GM23248 (cell line): ENCODE results near the gene KRTAP1-1. TPM values are rescaled to one million over a fixed set of nuclear protein-coding genes. Genes with fewer than 3 reads are reported as not detected.
A peak's percentile ranks its signal among the peaks of the same experiment; 100 is the strongest.

Experiments used
- DNase-seq: peaks from one replicate; pipeline ENCODE4 v3.0.0-alpha.2; 2015
- H2AFZ ChIP-seq: fragments of 200-600 bp; sonication (generic); 2 replicates; pipeline ENCODE4 v1.6.1; 2016; ENCODE audit warnings: antibody characterized with exemption
- H3F3A ChIP-seq: fragments of 200-600 bp; sonication (generic); 2 replicates; pipeline ENCODE4 v1.6.1; 2016; ENCODE audit warnings: mild to moderate bottlenecking, antibody characterized with exemption, mixed run types; ENCODE audit not compliant: insufficient read depth
- H3K27ac ChIP-seq: fragments of 200-600 bp; sonication (generic); 2 replicates; pipeline ENCODE4 v1.5.1; 2016; ENCODE audit warnings: mild to moderate bottlenecking
- H3K27me3 ChIP-seq: fragments of 200-600 bp; sonication (generic); replicated peaks from 2 replicates; pipeline ENCODE4 v1.6.1; 2016; ENCODE audit warnings: mild to moderate bottlenecking; ENCODE audit not compliant: insufficient read depth
- H3K36me3 ChIP-seq: fragments of 200-600 bp; sonication (generic); 2 replicates; pipeline ENCODE4 v1.6.1; 2016; ENCODE audit warnings: low read depth, mild to moderate bottlenecking
- H3K4me1 ChIP-seq: fragments of 200-600 bp; sonication (generic); 2 replicates; pipeline ENCODE4 v1.6.1; 2016; ENCODE audit warnings: mild to moderate bottlenecking; ENCODE audit not compliant: insufficient read depth
- H3K4me2 ChIP-seq: fragments of 200-600 bp; sonication (generic); one replicate; pipeline ENCODE4 v1.6.1; 2016; ENCODE audit warnings: mild to moderate bottlenecking; ENCODE audit not compliant: unreplicated experiment
- H3K4me3 ChIP-seq: fragments of 200-600 bp; sonication (generic); 2 replicates; pipeline ENCODE4 v1.5.1; 2016; ENCODE audit warnings: mild to moderate bottlenecking
- H3K79me2 ChIP-seq: fragments of 200-600 bp; sonication (generic); 2 replicates; pipeline ENCODE4 v1.6.1; 2016; ENCODE audit warnings: mild to moderate bottlenecking; ENCODE audit not compliant: insufficient read depth
- H3K9ac ChIP-seq: fragments of 200-600 bp; sonication (generic); 2 replicates; pipeline ENCODE4 v1.6.1; 2016; ENCODE audit warnings: mild to moderate bottlenecking
- H3K9me2 ChIP-seq: fragments of 200-600 bp; sonication (generic); 2 replicates; pipeline ENCODE4 v1.6.1; 2016; ENCODE audit warnings: mixed run types, mild to moderate bottlenecking, moderate library complexity; ENCODE audit not compliant: insufficient read depth
- H3K9me3 ChIP-seq: fragments of 200-600 bp; sonication (generic); one replicate; pipeline ENCODE4 v1.6.1; 2017; ENCODE audit warnings: low read depth
- H4K20me1 ChIP-seq: fragments of 200-600 bp; sonication (generic); 2 replicates; pipeline ENCODE4 v1.6.0; 2016; ENCODE audit not compliant: insufficient read depth
- EZH2 ChIP-seq: fragments of 200-600 bp; sonication (generic); IDR thresholded peaks from 2 replicates; pipeline ENCODE4 v1.6.1; 2018; ENCODE audit warnings: antibody characterized with exemption, mild to moderate bottlenecking; ENCODE audit not compliant: insufficient read depth, poor library complexity, severe bottlenecking
- EZH2phosphoT487 ChIP-seq: fragments of 200-600 bp; sonication (generic); IDR thresholded peaks from 2 replicates; pipeline ENCODE4 v1.6.1; 2018; ENCODE audit warnings: antibody characterized with exemption, moderate library complexity, mild to moderate bottlenecking, low read depth; ENCODE audit not compliant: insufficient read depth
- WGBS, 2 experiments: methylation state at CpG; one replicate each; pipeline ENCODE4 v1.1.6; 2015 to 2017; ENCODE audit warnings: low lambda C conversion rate in 2 of 2, low coverage in 1 of 2; ENCODE audit errors: missing lambda C conversion rate in 2 of 2; 5-methylcytosine and 5-hydroxymethylcytosine counted together
- in situ Hi-C: fragments of 300-500 bp; cut with MboI; formaldehyde crosslinking; loops from 2 replicates; pipeline ENCODE4 v1.15.0; 2020
- polyA plus RNA-seq: library from polyadenylated mRNA; unstranded; fragments of >200 nt; fragmentation: Nextera tagmentation; extraction: Ambion mirVana; gene quantifications from 2 replicates; pipeline ENCODE4 v1.2.1, GENCODE V29; 2016
- total RNA-seq: library from RNA; depleted of rRNA; stranded (reverse); fragments of >200 nt; shearing (Covaris generic); gene quantifications from 2 replicates; pipeline ENCODE4 v1.2.3, GENCODE V29; 2014

Gene KRTAP1-1
- total and polyA plus RNA-seq, 2 experiments from 2014 or later, result 2.6 to 4.2 TPM

DNA sequence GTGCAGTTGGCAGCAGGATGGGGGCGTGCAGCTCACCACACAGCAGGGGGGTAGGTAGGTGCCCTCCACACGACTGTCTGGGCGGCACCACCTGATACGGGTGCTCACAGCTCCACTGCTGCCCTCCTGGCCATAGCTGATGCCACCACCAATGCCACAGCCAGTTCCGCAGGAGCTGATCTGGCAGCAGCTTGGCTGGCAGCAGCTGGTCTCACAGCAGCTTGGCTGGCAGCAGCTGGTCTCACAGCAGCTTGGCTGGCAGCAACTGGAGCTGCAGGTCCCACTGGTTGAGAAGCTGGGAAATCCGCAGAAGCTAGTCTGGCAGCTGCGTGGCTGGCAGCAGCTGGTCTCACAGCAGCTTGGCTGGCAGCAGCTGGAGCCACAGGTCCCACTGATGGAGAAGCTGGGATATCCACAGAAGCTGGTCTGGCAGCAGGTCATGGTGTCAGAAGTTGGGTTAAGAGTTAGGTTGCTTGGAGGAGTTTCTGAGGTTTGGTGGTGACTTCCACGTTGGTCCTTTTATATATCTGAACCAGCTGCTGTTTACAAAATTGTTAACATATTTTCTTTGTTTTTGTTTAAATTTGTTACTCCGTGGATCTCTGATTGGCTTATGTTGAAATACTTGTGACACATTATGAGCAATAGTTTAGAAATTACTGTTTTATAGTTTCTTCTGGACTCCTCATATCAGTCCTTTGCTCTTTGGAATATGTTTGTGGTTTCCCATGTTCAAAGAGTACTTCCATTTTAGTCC is 14.4 kb downstream of the KRTAP1-1 start, which contains the start of gene KRTAP1-5:
KRTAP1-5 (minus strand) TSS at position 494 of the 757 bp plus-strand sequence; CDS start at position 441, 53 bp downstream.
- Histone ChIP-seq H4K20me1 (no peaks in the 10 kb centered on the region), H3K4me3 (peak within 1 kb of the TSS; percentile 21; the same call in 1 of the 2 replicates), H3K9ac (0 out of 2 replicates have a peak within 1 kb of the TSS, but pooled peaks have one; percentile 30), H3K79me2 (no peaks in the 10 kb centered on the region), H2AFZ (no peak within 1 kb of the TSS), H3F3A (peaks cover 24% of the 10 kb centered on the region), H3K27me3 (no peaks in the 10 kb centered on the region), H3K9me2 (no peaks in the 10 kb centered on the region), H3K27ac (peak within 1 kb of the TSS; percentile 62), H3K4me1 (peaks cover 23% of the 10 kb centered on the region), H3K36me3 (no peaks in the 10 kb centered on the region), H3K9me3 (no peaks in the 10 kb centered on the region), H3K4me2 (peak within 1 kb of the TSS; percentile 43)
- in situ Hi-C loops, result no loop called here
- no peak for TF ChIP-seq EZH2phosphoT487
- no peak for TF ChIP-seq EZH2
- 47 to 49% methylated on average over 8 to 9 of the region's 9 CpGs for WGBS, 2 experiments
- peak; percentile 82 for DNase-seq

DNA sequence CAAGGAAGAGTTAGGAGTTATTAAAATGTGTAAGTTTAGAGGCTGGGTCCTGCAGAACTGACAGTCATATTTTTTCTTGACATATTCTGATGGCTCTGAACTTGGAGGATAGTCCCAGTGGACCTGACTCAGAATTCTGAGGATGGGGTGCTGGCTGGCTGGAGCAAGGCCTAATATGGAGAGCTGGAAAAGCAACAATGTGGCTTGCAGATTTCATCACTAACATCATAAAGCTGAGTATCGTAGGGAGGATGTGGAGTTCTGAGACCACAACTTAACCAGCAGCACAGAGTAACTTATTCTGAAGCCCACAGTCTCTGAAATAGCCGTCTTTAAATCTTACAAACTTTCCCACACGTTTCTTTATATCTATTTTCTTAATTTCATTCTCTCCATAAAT is 16.6 kb downstream of the KRTAP1-1 start:
- no peak overlapping the region for H3K9ac ChIP-seq
- no peaks in the 10 kb centered on the region for H3K27me3 ChIP-seq
- no peak overlapping the region for H3K4me3 ChIP-seq
- no peak overlapping the region for H3K27ac ChIP-seq
- no peak for DNase-seq
- peaks cover 23% of the 10 kb centered on the region for H3K4me1 ChIP-seq
- H3K9me2 ChIP-seq, result no peaks in the 10 kb centered on the region
- H3K79me2 ChIP-seq, result no peaks in the 10 kb centered on the region
- H3K4me2 ChIP-seq, result no peak overlapping the region
- TF ChIP-seq EZH2phosphoT487 (no peak), EZH2 (no peak)
- H3K36me3 ChIP-seq, result no peaks in the 10 kb centered on the region
- 69 to 85% methylated on average over 3 of the region's 3 CpGs for WGBS, 2 experiments
- in situ Hi-C loops, result no loop called here
- H4K20me1 ChIP-seq, result no peaks in the 10 kb centered on the region
- no peaks in the 10 kb centered on the region for H3K9me3 ChIP-seq
- peaks cover 24% of the 10 kb centered on the region for H3F3A ChIP-seq
- H2AFZ ChIP-seq, result no peak overlapping the region

DNA sequence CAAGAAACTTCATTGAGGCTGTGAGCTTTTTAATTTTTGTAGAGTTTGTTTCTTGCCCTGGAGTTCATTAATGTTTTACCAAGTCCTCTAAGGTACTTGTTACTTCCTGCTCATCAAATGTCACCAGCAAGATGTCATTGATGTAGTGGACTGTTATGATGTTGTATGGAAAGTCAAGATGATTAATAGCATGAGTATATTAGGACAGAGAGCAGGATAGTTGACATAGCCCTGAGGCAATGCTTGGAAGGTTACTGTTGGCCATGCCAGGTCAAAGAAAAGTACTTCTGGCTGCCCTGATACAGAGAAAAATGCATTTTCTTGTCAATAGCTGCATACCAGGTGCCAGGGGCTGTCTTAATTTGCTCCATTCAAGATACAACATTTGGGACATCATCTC is 20.9 kb downstream of the KRTAP1-1 start:
- in situ Hi-C loops, result no loop called here
- Histone ChIP-seq H3K27ac (no peak overlapping the region), H3K79me2 (no peaks in the 10 kb centered on the region), H2AFZ (no peak overlapping the region), H3F3A (peaks cover 5% of the 10 kb centered on the region), H3K4me3 (no peak overlapping the region), H3K9ac (no peak overlapping the region), H3K27me3 (no peaks in the 10 kb centered on the region), H3K36me3 (no peaks in the 10 kb centered on the region), H3K9me2 (no peaks in the 10 kb centered on the region), H4K20me1 (no peaks in the 10 kb centered on the region), H3K4me2 (no peak overlapping the region), H3K9me3 (no peaks in the 10 kb centered on the region), H3K4me1 (no peaks in the 10 kb centered on the region)
- no peak for TF ChIP-seq EZH2
- TF ChIP-seq EZH2phosphoT487, result no peak
- no peak for DNase-seq

DNA sequence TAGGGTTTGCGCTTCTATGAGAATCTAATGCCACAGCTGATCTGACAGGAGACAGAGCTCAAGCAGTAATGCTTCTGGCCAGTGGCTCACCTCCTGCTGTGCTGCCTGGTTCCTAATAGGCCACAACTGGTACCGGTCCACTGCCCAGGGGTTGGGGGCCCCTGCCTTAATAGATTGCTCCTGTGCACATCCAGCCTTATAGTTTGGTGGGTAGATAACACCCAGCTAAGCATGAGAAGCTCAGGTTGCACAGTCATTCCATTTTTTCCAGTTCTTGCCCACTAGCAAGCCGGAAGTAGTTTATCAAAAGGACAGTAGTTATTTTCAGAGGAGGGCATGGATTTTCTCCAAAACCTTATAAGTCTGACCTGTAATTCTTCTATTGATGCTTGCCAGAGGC is 21.8 kb downstream of the KRTAP1-1 start:
- Histone ChIP-seq H3K4me3 (no peak overlapping the region), H4K20me1 (no peaks in the 10 kb centered on the region), H3K27ac (no peak overlapping the region), H3K79me2 (no peaks in the 10 kb centered on the region), H3K27me3 (no peaks in the 10 kb centered on the region), H3K9ac (no peak overlapping the region), H3F3A (peaks cover 4% of the 10 kb centered on the region; the same call in 1 of the 2 replicates), H2AFZ (no peak overlapping the region), H3K9me3 (no peaks in the 10 kb centered on the region), H3K9me2 (no peaks in the 10 kb centered on the region), H3K4me2 (no peak overlapping the region), H3K4me1 (no peaks in the 10 kb centered on the region), H3K36me3 (no peaks in the 10 kb centered on the region)
- DNase-seq, result no peak
- 94 to 100% methylated on average over 3 of the region's 3 CpGs for WGBS, 2 experiments
- in situ Hi-C loops, result no loop called here
- no peak for TF ChIP-seq EZH2phosphoT487

DNA sequence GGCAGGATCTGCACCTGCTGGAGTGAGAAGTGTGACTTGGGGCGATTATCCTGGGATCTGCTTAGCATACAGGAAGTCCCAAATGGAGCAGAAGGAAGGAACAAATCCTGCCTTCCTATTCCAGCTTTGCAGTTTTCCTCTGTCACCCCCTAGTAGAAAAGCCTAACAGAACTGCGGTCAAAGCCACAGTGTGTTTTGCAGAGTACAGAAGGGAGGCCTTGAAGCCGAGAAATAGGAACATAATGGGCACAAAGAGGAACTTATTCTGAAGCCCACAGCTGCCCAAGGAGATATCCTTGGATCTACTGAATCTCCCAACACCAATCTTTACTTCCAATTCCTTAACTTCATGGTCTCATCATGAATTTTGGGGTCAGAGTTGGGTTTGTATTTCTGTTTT is 22.7 kb downstream of the KRTAP1-1 start:
- Histone ChIP-seq H3F3A (peaks cover 11% of the 10 kb centered on the region), H3K9ac (no peak overlapping the region), H2AFZ (no peak overlapping the region), H3K27ac (no peak overlapping the region), H3K9me3 (no peaks in the 10 kb centered on the region), H4K20me1 (no peaks in the 10 kb centered on the region), H3K4me1 (peaks cover 7% of the 10 kb centered on the region), H3K79me2 (no peaks in the 10 kb centered on the region), H3K27me3 (no peaks in the 10 kb centered on the region), H3K9me2 (no peaks in the 10 kb centered on the region), H3K4me3 (no peak overlapping the region), H3K4me2 (no peak overlapping the region), H3K36me3 (no peaks in the 10 kb centered on the region)
- no peak for TF ChIP-seq EZH2phosphoT487
- no peak for TF ChIP-seq EZH2
- in situ Hi-C loops, result no loop called here
- no peak for DNase-seq
- WGBS, 2 experiments, result 92 to 97% methylated on average over 3 of the region's 3 CpGs
